Adrenal gland (tissue), 12 donors: Measurements from ENCODE around the gene NME9. TPM values are rescaled to one million over a fixed set of nuclear protein-coding genes. Genes with fewer than 3 reads are reported as not detected.
"Not testable (repeated sequence)": the region's sequence is repeated elsewhere in the genome, so short reads cannot be mapped to it uniquely, and the experiment has no call there.

Source experiments
- DNase-seq, 7 donors: peaks; one replicate each; pipeline ENCODE4 v3.0.0-alpha.2; 2019 to 2020
- H3K27ac ChIP-seq, 5 donors: fragments of 200-600 bp; sonication (generic) in 4 of 5; 1 replicate in 3 of 5; 2 replicates in 2 of 5; pipeline versions ENCODE4 v1.5.1 to v1.8.0; 2016 to 2020; ENCODE audit warnings: mild to moderate bottlenecking in 1 of 5
- H3K27me3 ChIP-seq: fragments of 200-600 bp; 2 replicates; pipeline ENCODE4 v1.8.0; 2021
- H3K36me3 ChIP-seq, 2 donors: fragments of 200-600 bp; replicated peaks in 1 of 2; 1 replicate in 1 of 2; 2 replicates in 1 of 2; pipeline versions ENCODE4 v1.5.1 to v1.8.0; 2018 to 2022
- H3K4me1 ChIP-seq, 2 donors: fragments of 200-600 bp; replicated peaks in 1 of 2; 1 replicate in 1 of 2; 2 replicates in 1 of 2; pipeline versions ENCODE4 v1.5.1 to v1.8.0; 2018 to 2021
- H3K4me3 ChIP-seq, 4 donors: fragments of 200-600 bp; sonication (generic) in 3 of 4; one replicate each; pipeline ENCODE4 v1.5.1; 2016 to 2018
- H3K9me3 ChIP-seq, 3 donors: fragments of 200-600 bp; sonication (generic) in 1 of 3; replicated peaks in 1 of 3; 1 replicate in 2 of 3; 2 replicates in 1 of 3; pipeline versions ENCODE4 v1.5.1 to v1.8.0; 2016 to 2021
- POLR2A ChIP-seq, 2 donors: fragments of 450-650 bp; IDR thresholded peaks; one replicate each; pipeline ENCODE4 v1.6.1; 2017; ENCODE audit warnings: antibody characterized with exemption in 2 of 2, mild to moderate bottlenecking in 2 of 2, moderate library complexity in 1 of 2
- WGBS, 4 donors: extraction: QIAGEN DNeasy Blood & Tissue Kit in 2 of 4; methylation state at CpG; one replicate each; pipeline versions ENCODE4 v1.1.5 to v1.1.7; 2013 to 2017; 5-methylcytosine and 5-hydroxymethylcytosine counted together
- intact Hi-C, 2 donors: fragments of 100-400 bp; cut with DNase I; formaldehyde crosslinking; loops; one replicate each; pipeline versions ENCODE4 v1.14.1 to v1.15.0; 2022 to 2023
- polyA plus RNA-seq, 3 donors: library from polyadenylated mRNA; stranded (reverse); fragments of 200-250 nt in 2 of 3; fragments of 350-450 nt in 1 of 3; fragmentation: Illumina TruSeq in 1 of 3; extraction: RNeasy Lipid Tissue Mini Kit (QIAGEN cat#74804) in 1 of 3; gene quantifications; one replicate each; pipeline ENCODE4 v1.2.3, GENCODE V29; 2013 to 2014
- total RNA-seq, 9 donors: library from RNA; depleted of rRNA in 4 of 9; stranded (reverse); fragments of >200 nt in 4 of 9; fragments of 120-200 nt in 1 of 9; fragmentation: NEBNext Ultra II Directional in 1 of 9; extraction: Animal tissue kit (Norgen Biotek cat#: 25700) in 1 of 9; gene quantifications; one replicate each; pipeline versions ENCODE4 v1.1.0 to v1.2.4, GENCODE V29; 2013 to 2023
- TF ChIP-seq, protein P1 (sequence below), 6 experiments: fragments of 450-650 bp in 4 of 6; fragments of 200-600 bp in 2 of 6; sonication (generic) in 1 of 6; IDR thresholded peaks; 1 replicate in 5 of 6; 2 replicates in 1 of 6; pipeline versions ENCODE4 v1.5.1 to v1.8.0; 2016 to 2021; ENCODE audit warnings: antibody characterized with exemption in 6 of 6, mild to moderate bottlenecking in 2 of 6, moderate library complexity in 1 of 6
- donor health status: healthy with polysubstance abuse.
- donor health status: Bipolar disorder and iron deficiency.
- donor health status: DM: yes; HTN: yes; CAD: no.
- donor health status: DM: no; HTN: no; CAD: no.
- donor health status: DM: no; HTN: no; CAD: no.
- donor health status: DM: yes; HTN: yes; CAD: no.

The NME9 gene
- total and polyA plus RNA-seq, 12 donors: 0.46 to 2.6 (median 0.77) TPM; not detected in 5

DNA sequence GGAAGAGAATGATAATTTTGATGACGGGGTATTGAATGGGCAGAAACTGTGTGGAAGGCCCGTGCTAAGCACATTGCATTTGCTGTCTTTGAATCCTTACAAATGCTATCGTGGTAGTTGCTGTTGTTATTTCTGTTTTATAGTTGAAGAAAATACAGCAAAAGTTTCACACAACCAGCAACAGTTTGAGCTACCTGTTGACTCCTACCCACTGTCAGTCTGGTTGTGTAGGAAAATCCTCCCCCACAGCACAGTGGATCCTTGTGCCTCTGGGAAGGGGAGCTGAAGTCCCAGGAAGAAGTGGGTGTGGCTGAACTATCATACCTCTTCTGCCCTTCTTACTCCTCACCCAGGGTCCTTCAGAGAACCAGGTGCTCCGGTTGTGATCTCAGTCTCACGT lies 48.2 kb upstream of the NME9 start:
- DNase-seq: no peak
- no peak for TF ChIP-seq POLR2A (IDR thresholded peaks at IDR 0.05)
- TF ChIP-seq, protein P1, sequence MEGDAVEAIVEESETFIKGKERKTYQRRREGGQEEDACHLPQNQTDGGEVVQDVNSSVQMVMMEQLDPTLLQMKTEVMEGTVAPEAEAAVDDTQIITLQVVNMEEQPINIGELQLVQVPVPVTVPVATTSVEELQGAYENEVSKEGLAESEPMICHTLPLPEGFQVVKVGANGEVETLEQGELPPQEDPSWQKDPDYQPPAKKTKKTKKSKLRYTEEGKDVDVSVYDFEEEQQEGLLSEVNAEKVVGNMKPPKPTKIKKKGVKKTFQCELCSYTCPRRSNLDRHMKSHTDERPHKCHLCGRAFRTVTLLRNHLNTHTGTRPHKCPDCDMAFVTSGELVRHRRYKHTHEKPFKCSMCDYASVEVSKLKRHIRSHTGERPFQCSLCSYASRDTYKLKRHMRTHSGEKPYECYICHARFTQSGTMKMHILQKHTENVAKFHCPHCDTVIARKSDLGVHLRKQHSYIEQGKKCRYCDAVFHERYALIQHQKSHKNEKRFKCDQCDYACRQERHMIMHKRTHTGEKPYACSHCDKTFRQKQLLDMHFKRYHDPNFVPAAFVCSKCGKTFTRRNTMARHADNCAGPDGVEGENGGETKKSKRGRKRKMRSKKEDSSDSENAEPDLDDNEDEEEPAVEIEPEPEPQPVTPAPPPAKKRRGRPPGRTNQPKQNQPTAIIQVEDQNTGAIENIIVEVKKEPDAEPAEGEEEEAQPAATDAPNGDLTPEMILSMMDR (IDR thresholded peaks at IDR 0.05): no peak
- intact Hi-C loops: no loop called here
- H3K36me3 ChIP-seq: no peaks in the 10 kb centered on the region
- peaks cover 32 to 46% of the 10 kb centered on the region in 2 donors for H3K4me1 ChIP-seq
- no peaks in the 10 kb centered on the region for H3K27me3 ChIP-seq
- WGBS, 4 donors: 83 to 90% (median 87%) methylated on average over 5 of the region's 5 CpGs
- no peak overlapping the region for H3K4me3 ChIP-seq
- H3K9me3 ChIP-seq: no peaks in the 10 kb centered on the region
- H3K27ac ChIP-seq: peak overlapping the region in 2 of 5 donors; percentile 30 to 39

DNA sequence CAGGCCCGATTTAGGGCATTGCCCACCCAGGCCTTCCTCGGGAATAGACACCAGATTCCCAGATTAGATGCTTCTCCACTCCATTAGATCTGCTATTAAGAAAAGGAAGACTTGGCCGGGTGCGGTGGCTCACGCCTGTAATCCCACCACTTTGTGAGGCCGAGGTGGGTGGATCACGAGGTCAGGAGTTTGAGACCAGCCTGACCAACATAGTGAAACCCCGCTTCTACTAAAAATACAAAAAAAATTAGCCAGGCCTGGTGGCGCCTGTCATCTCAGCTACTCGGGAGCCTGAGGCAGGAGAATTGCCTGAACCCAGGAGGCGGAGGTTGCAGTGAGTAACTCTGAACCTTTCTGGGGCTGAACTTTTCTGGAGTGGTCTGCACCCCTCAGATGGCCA lies 47.6 kb upstream of the NME9 start:
- intact Hi-C loops, H3K9me3 ChIP-seq, H3K36me3 ChIP-seq, H3K27me3 ChIP-seq, H3K4me3 ChIP-seq, DNase-seq: not testable (repeated sequence)
- Histone ChIP-seq H3K27ac (peak overlapping the region in 1 of 5 donors; percentile 30), H3K4me1 (peaks cover 27 to 40% of the 10 kb centered on the region in 2 donors)
- WGBS, 4 donors: 91 to 97% (median 94%) methylated on average over 7 to 11 of the region's 11 CpGs

DNA sequence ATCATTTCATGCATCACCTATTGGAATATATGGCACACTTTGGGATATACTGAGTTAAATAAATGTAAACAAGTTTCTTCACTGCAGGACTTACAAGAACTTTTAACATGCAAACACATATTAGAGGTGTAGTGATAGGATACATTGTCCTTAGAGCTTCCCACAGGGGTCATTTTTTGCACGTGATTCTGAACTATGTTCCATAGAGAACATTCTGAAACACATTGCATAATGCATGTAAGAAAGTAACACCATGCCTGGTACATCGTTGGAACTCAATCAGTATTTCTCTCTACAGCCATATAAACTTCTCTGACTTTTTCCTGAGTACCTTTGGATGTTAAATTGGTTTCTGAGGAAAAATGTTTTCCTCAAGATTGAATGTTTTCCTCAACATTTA lies 47.0 kb upstream of the NME9 start:
- H3K27ac ChIP-seq: no peak overlapping the region
- no peaks in the 10 kb centered on the region for H3K27me3 ChIP-seq
- H3K36me3 ChIP-seq: no peaks in the 10 kb centered on the region
- no peaks in the 10 kb centered on the region for H3K9me3 ChIP-seq
- intact Hi-C loops: no loop called here
- no peak for TF ChIP-seq POLR2A (IDR thresholded peaks at IDR 0.05)
- TF ChIP-seq, protein P1 (IDR thresholded peaks at IDR 0.05): no peak
- no peak for DNase-seq
- no peak overlapping the region for H3K4me3 ChIP-seq
- 72 to 84% (median 76%) methylated on average over 2 of the region's 2 CpGs for WGBS, 4 donors
- peaks cover 21 to 37% of the 10 kb centered on the region in 2 donors for H3K4me1 ChIP-seq

DNA sequence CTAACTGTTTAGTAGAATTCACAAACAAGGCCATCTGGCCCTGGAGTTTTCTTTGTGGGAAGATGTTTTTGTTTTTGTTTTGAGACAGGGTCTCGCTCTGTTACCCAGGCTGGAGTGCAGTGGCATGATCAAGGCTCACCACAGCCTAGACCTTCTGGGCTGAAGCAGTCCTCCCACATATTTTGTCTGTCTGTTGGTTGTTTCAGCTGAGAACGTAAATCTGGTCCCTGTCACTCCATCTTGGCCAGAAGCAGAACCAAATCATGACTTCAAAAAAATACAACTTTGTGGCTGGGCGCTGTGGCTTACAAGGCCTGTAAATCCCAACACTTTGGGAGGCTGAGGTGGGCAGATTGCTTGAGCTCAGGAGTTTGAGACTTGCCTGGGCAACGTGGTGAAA lies 45.8 kb upstream of the NME9 start:
- Histone ChIP-seq H3K27ac (peak overlapping the region in 3 of 5 donors; percentile 35 to 65 (median 58)), H3K36me3 (no peaks in the 10 kb centered on the region), H3K9me3 (no peaks in the 10 kb centered on the region), H3K4me1 (peaks cover 15 to 33% of the 10 kb centered on the region in 2 donors), H3K4me3 (no peak overlapping the region), H3K27me3 (no peaks in the 10 kb centered on the region)
- no peak for TF ChIP-seq POLR2A (IDR thresholded peaks at IDR 0.05)
- TF ChIP-seq, protein P1 (IDR thresholded peaks at IDR 0.05): no peak
- WGBS, 4 donors: 62 to 78% (median 64%) methylated on average over 4 of the region's 4 CpGs
- intact Hi-C loops: no loop called here
- no peak for DNase-seq

DNA sequence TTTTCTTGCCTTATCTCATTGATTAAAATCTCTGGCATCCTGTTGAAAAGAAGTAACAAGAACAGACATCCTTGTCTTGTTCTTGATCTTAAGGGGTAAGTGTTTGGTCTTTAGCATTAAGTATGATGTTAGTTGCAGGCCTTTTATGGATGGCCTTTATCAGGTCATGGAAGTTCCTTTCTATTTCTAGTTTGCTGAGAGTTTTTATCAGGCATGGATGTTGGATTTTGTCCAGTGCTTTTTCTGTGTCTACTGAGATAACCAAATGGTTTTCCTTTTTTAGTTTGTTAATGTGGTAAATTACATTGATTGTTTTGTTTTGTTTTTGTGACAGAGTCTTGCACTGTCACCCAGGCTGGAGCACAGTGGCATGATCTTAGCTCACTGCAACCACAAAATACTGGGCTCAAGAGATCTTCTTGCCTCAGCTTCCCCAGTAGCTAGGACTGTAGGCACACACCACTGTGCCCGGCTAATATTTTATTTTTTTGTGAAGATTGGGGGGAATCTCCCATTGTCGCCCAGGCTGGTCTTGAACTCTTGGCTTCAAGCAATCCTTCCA lies 45.0 kb upstream of the NME9 start:
- TF ChIP-seq, protein P1 (IDR thresholded peaks at IDR 0.05): no peak
- TF ChIP-seq POLR2A (IDR thresholded peaks at IDR 0.05): no peak
- H3K27me3 ChIP-seq: no peaks in the 10 kb centered on the region
- DNase-seq: no peak
- peaks cover 17 to 36% of the 10 kb centered on the region in 2 donors for H3K4me1 ChIP-seq
- intact Hi-C loops: no loop called here
- H3K9me3 ChIP-seq: no peaks in the 10 kb centered on the region
- peak overlapping the region; percentile 37 to 65 (median 53) for H3K27ac ChIP-seq
- no peaks in the 10 kb centered on the region for H3K36me3 ChIP-seq
- 29 to 66% (median 54%) methylated on average over 2 of the region's 2 CpGs for WGBS, 4 donors
- no peak overlapping the region for H3K4me3 ChIP-seq
